GM23338 (cell line): ENCODE data around the gene RNF41.

ENCODE experiments used
- CREB1 ChIP-seq: fragments of 250-450 bp; sonication (Bioruptor Pico); IDR thresholded peaks from 2 replicates; pipeline ENCODE4 v1.5.0; 2020; ENCODE audit warnings: low read depth, mild to moderate bottlenecking, moderate library complexity
- CTCF ChIP-seq, 2 experiments: fragments of 200-600 bp in 1 of 2; sonication (generic) in 1 of 2; conservative IDR thresholded peaks; 2 replicates each; pipeline versions ENCODE4 v1.5.1 to v1.6.1; 2016 to 2017; ENCODE audit warnings: antibody characterized with exemption in 2 of 2, low read depth in 2 of 2, mild to moderate bottlenecking in 2 of 2, moderate library complexity in 1 of 2
- ETS1 ChIP-seq: IDR thresholded peaks from 2 replicates; pipeline ENCODE4 v1.6.1; 2016; ENCODE audit warnings: antibody characterized with exemption
- EZH2 ChIP-seq: fragments of 200-600 bp; sonication (generic); IDR thresholded peaks from one replicate; pipeline ENCODE4 v1.8.0; 2017; ENCODE audit warnings: antibody characterized with exemption, mild to moderate bottlenecking, low read depth; ENCODE audit not compliant: unreplicated experiment
- EZH2phosphoT487 ChIP-seq: fragments of 200-600 bp; sonication (generic); IDR thresholded peaks from one replicate; pipeline ENCODE4 v1.8.1; 2018; ENCODE audit warnings: antibody characterized with exemption; ENCODE audit not compliant: unreplicated experiment
- JUNB ChIP-seq: IDR thresholded peaks from one replicate; pipeline ENCODE4 v1.6.1; 2016; ENCODE audit warnings: antibody characterized with exemption; ENCODE audit not compliant: unreplicated experiment
- NANOG ChIP-seq: IDR thresholded peaks from 2 replicates; pipeline ENCODE4 v1.6.1; 2016; ENCODE audit warnings: antibody characterized with exemption, borderline replicate concordance
- POLR2AphosphoS5 ChIP-seq: IDR thresholded peaks from 2 replicates; pipeline ENCODE4 v1.6.1; 2016; ENCODE audit warnings: antibody characterized with exemption, low read depth
- REST ChIP-seq: IDR thresholded peaks from one replicate; pipeline ENCODE4 v1.6.1; 2018; ENCODE audit warnings: antibody characterized with exemption; ENCODE audit not compliant: unreplicated experiment

GRCh38 chr12:56236985-56237384, 15.3 kb upstream of the RNF41 start:
- TF ChIP-seq EZH2 (no peak), CTCF (conservative IDR thresholded peaks at IDR 0.05; ENCODE audit: low read depth in 2 of 2) (no peak), POLR2AphosphoS5 (no peak), JUNB (no peak), NANOG (no peak), CREB1 (no peak), REST (no peak), ETS1 (no peak), EZH2phosphoT487 (no peak)
